Caco-2 (cell line): Measurements from ENCODE around the gene TECR. TPM values are rescaled to one million over a fixed set of nuclear protein-coding genes. Genes with fewer than 3 reads are reported as not detected.

Experiments
- BruUV-seq: library from RNA; stranded (reverse); fragments of 400-500 nt; replicated peaks from 2 replicates; lab custom pipeline; 2021; lab: Mats Ljungman, UMichigan
- CTCF ChIA-PET: fragments of 300-600 bp; sonication (Branson Sonifier 250); formaldehyde crosslinking; loops from one replicate; lab custom pipeline; 2022; ENCODE audit warnings: antibody characterized with exemption; lab: Charles Lee
- POLR2A ChIA-PET: fragments of 300-600 bp; sonication (Branson Sonifier 250); formaldehyde crosslinking; loops from one replicate; lab custom pipeline; 2022; ENCODE audit warnings: antibody characterized with exemption; lab: Charles Lee
- DNase-seq, 2 experiments: peaks; one replicate each; pipeline versions ENCODE4 v3.0.0 to v3.0.0-alpha.2; 2020 to 2022
- H3K27me3 ChIP-seq: replicated peaks from 2 replicates; pipeline ENCODE4 v1.6.0; 2011; ENCODE audit warnings: low read length; ENCODE audit not compliant: control insufficient read depth, insufficient read depth
- H3K36me3 ChIP-seq: 2 replicates; pipeline ENCODE4 v1.5.1; 2011; ENCODE audit warnings: low read length; ENCODE audit not compliant: control insufficient read depth, insufficient read depth
- H3K4me1 ChIP-seq: fragments of 250-450 bp; sonication (Bioruptor Pico); 2 replicates; pipeline ENCODE4 v1.5.1; 2020; ENCODE audit warnings: mild to moderate bottlenecking
- H3K4me3 ChIP-seq: 2 replicates; pipeline ENCODE4 v1.5.1; 2011; ENCODE audit warnings: low read depth, mild to moderate bottlenecking, control low read depth, low read length
- H3K9me3 ChIP-seq: fragments of 250-450 bp; sonication (Bioruptor Pico); 2 replicates; pipeline ENCODE4 v1.5.1; 2020; ENCODE audit warnings: mild to moderate bottlenecking, moderate library complexity
- H3K27ac Mint-ChIP-seq: one replicate; pipeline ENCODE4 v1.8.0; 2022; ENCODE audit warnings: mixed read lengths; ENCODE audit not compliant: unreplicated experiment
- H3K27me3 Mint-ChIP-seq: one replicate; pipeline ENCODE4 v1.8.0; 2022; ENCODE audit warnings: mixed read lengths; ENCODE audit not compliant: insufficient read depth, unreplicated experiment
- H3K36me3 Mint-ChIP-seq: one replicate; pipeline ENCODE4 v1.8.0; 2022; ENCODE audit warnings: mild to moderate bottlenecking, mixed read lengths; ENCODE audit not compliant: insufficient read depth, unreplicated experiment
- H3K4me1 Mint-ChIP-seq: one replicate; pipeline ENCODE4 v1.8.0; 2022; ENCODE audit warnings: low read depth, mixed read lengths; ENCODE audit not compliant: unreplicated experiment
- H3K4me3 Mint-ChIP-seq: one replicate; pipeline ENCODE4 v1.8.0; 2022; ENCODE audit warnings: mild to moderate bottlenecking, moderate library complexity, mixed read lengths; ENCODE audit not compliant: unreplicated experiment
- H3K9me3 Mint-ChIP-seq: one replicate; pipeline ENCODE4 v1.8.0; 2022; ENCODE audit warnings: mixed read lengths; ENCODE audit not compliant: unreplicated experiment
- CTCF ChIP-seq, 2 experiments: fragments of 200-600 bp in 1 of 2; IDR thresholded peaks; 1 replicate in 1 of 2; 2 replicates in 1 of 2; pipeline versions ENCODE4 v1.5.1 to v1.8.0; 2011 to 2022; ENCODE audit warnings: antibody characterized with exemption in 1 of 2, control low read depth in 1 of 2, inconsistent platforms in 1 of 2, low read depth in 1 of 2, low read length in 1 of 2, mild to moderate bottlenecking in 1 of 2, moderate library complexity in 1 of 2; ENCODE audit not compliant: insufficient read depth in 1 of 2, severe bottlenecking in 1 of 2, unreplicated experiment in 1 of 2
- intact Hi-C: fragments of 100-400 bp; cut with micrococcal nuclease; formaldehyde crosslinking; loops from one replicate; pipeline ENCODE4 v1.10.0; 2022; ENCODE audit not compliant: unreplicated experiment
- total RNA-seq: library from RNA; stranded (reverse); gene quantifications from 2 replicates; pipeline ENCODE4 v1.2.3, GENCODE V29; 2022

Gene TECR
- total RNA-seq, 1 experiment from 2014 or later: 300 TPM

GRCh38 chr19:14561847-14562351, 32.5 kb downstream of the TECR start:
- intact Hi-C loops: no loop called here
- no peaks in the 10 kb centered on the region for H3K27me3 Mint-ChIP-seq
- POLR2A ChIA-PET: no interaction called here

GRCh38 chr19:14562660-14563589, 33.5 kb downstream of the TECR start:
- H3K4me1 ChIP-seq: no peaks in the 10 kb centered on the region
- Mint-ChIP-seq H3K4me1 (no peaks in the 10 kb centered on the region), H3K36me3 (peaks cover 49% of the 10 kb centered on the region), H3K27me3 (no peaks in the 10 kb centered on the region), H3K27ac (no peak overlapping the region), H3K4me3 (no peak overlapping the region), H3K9me3 (no peaks in the 10 kb centered on the region)
- intact Hi-C loops: no loop called here
- ChIA-PET POLR2A (no interaction called here), CTCF (interaction anchor here (0.7 kb wide), 1 partner anchor 9 kb away, joined by 3 read pairs; the partner anchor contains the start of gene NDUFB7)
- no TSS peak for BruUV-seq
- H3K27me3 ChIP-seq: no peaks in the 10 kb centered on the region
- TF ChIP-seq CTCF (IDR thresholded peaks at IDR 0.05; ENCODE audit: insufficient read depth in 1 of 2, low read depth in 1 of 2, low read length in 1 of 2, severe bottlenecking in 1 of 2, unreplicated experiment in 1 of 2): no peak
- no peak overlapping the region for H3K4me3 ChIP-seq
- no peak for DNase-seq
- no peaks in the 10 kb centered on the region for H3K9me3 ChIP-seq
- H3K36me3 ChIP-seq: peaks cover 1% of the 10 kb centered on the region; the same call in 1 of the 2 replicates

More at GRCh38 chr19:14561847-14562351, 32.5 kb downstream of the TECR start:
- H3K36me3 Mint-ChIP-seq: peaks cover 40% of the 10 kb centered on the region
- H3K4me3 Mint-ChIP-seq: no peak overlapping the region
- Histone ChIP-seq H3K36me3 (peaks cover 1% of the 10 kb centered on the region; the same call in 1 of the 2 replicates), H3K4me1 (no peaks in the 10 kb centered on the region), H3K4me3 (no peak overlapping the region), H3K9me3 (no peaks in the 10 kb centered on the region), H3K27me3 (no peaks in the 10 kb centered on the region)
- peak overlapping the region; percentile 55 for H3K27ac Mint-ChIP-seq
- BruUV-seq: no TSS peak
- H3K9me3 Mint-ChIP-seq: no peaks in the 10 kb centered on the region
- no peak for DNase-seq
- no peak for TF ChIP-seq CTCF (IDR thresholded peaks at IDR 0.05; ENCODE audit: insufficient read depth in 1 of 2, low read depth in 1 of 2, low read length in 1 of 2, severe bottlenecking in 1 of 2, unreplicated experiment in 1 of 2)
- no peaks in the 10 kb centered on the region for H3K4me1 Mint-ChIP-seq
- CTCF ChIA-PET: no interaction called here

GRCh38 chr19:14563590-14563926, 34.2 kb downstream of the TECR start:
- TF ChIP-seq CTCF (IDR thresholded peaks at IDR 0.05; ENCODE audit: insufficient read depth in 1 of 2, low read depth in 1 of 2, low read length in 1 of 2, severe bottlenecking in 1 of 2, unreplicated experiment in 1 of 2): no peak
- H3K4me1 ChIP-seq: no peaks in the 10 kb centered on the region
- ChIA-PET CTCF (no interaction called here), POLR2A (no interaction called here)
- H3K27me3 ChIP-seq: no peaks in the 10 kb centered on the region
- H3K27ac Mint-ChIP-seq: no peak overlapping the region
- no peak overlapping the region for H3K4me3 ChIP-seq
- no peaks in the 10 kb centered on the region for H3K9me3 ChIP-seq
- H3K36me3 ChIP-seq: peaks cover 1% of the 10 kb centered on the region; the same call in 1 of the 2 replicates
- no peaks in the 10 kb centered on the region for H3K27me3 Mint-ChIP-seq
- H3K36me3 Mint-ChIP-seq: peaks cover 55% of the 10 kb centered on the region
- intact Hi-C loops: no loop called here
- no peak overlapping the region for H3K4me3 Mint-ChIP-seq
- no peaks in the 10 kb centered on the region for H3K9me3 Mint-ChIP-seq
- BruUV-seq: no TSS peak
- DNase-seq: no peak
- H3K4me1 Mint-ChIP-seq: peaks cover 4% of the 10 kb centered on the region
